ENCODE data around the gene SOX18. TPM values are rescaled to one million over a fixed set of nuclear protein-coding genes. Genes with fewer than 3 reads are reported as not detected.

Gene SOX18
- total and polyA plus RNA-seq, 2 of the 13 experiments (the other 11 are each of a cell fraction or from before 2014, with no cell fraction given), result 1.6 to 1.9 TPM

- TF ChIP-seq ATF4 (CRISPR knock-in tag; IDR thresholded peaks at IDR 0.05) (peak in 1 of 2 experiments; percentile 86; a peak in 2 of 4 replicates), MLLT10 (CRISPR knock-in tag; IDR thresholded peaks at IDR 0.05) (no peak), ZNF280D (CRISPR knock-in tag; IDR thresholded peaks at IDR 0.05) (peak; percentile 19; the same call in 1 of the 2 replicates), ZNF30 (CRISPR knock-in tag; IDR thresholded peaks at IDR 0.05) (no peak), HMGXB4 (CRISPR knock-in tag; IDR thresholded peaks at IDR 0.05; ENCODE audit: borderline replicate concordance in 1 of 2, low read depth in 1 of 2) (peak; percentile 77 to 80; a peak in 2 of 4 replicates), GATAD2A (CRISPR knock-in tag; IDR thresholded peaks at IDR 0.05) (peak; percentile 87), NFE2L1 (CRISPR knock-in tag; IDR thresholded peaks at IDR 0.05; ENCODE audit: borderline replicate concordance) (0 out of 2 replicates have a peak, but pooled peaks have one; percentile 14), MBNL3 (CRISPR knock-in tag; conservative IDR thresholded peaks at IDR 0.05) (no peak), ARID2 (CRISPR knock-in tag; IDR thresholded peaks at IDR 0.05; ENCODE audit: borderline replicate concordance) (no peak), ZNF382 (CRISPR knock-in tag; IDR thresholded peaks at IDR 0.05; ENCODE audit: borderline replicate concordance) (no peak), MEIS2 (CRISPR knock-in tag; IDR thresholded peaks at IDR 0.05) (peak; percentile 28; the same call in 1 of the 2 replicates), SALL2 (CRISPR knock-in tag; IDR thresholded peaks at IDR 0.05) (peak; percentile 96), FOXK1 (CRISPR knock-in tag; IDR thresholded peaks at IDR 0.05; ENCODE audit: borderline replicate concordance, low read depth) (no peak), MED1 (CRISPR knock-in tag; IDR thresholded peaks at IDR 0.05) (peak; percentile 59; the same call in 1 of the 2 replicates), DDIT3 (CRISPR knock-in tag; IDR thresholded peaks at IDR 0.05) (no peak), GMEB2 (CRISPR knock-in tag; IDR thresholded peaks at IDR 0.05; ENCODE audit: low read depth) (no peak), NKX3-1 (CRISPR knock-in tag; IDR thresholded peaks at IDR 0.05) (no peak), RAD51 (IDR thresholded peaks at IDR 0.05; ENCODE audit: borderline replicate concordance) (no peak), ELF4 (CRISPR knock-in tag; IDR thresholded peaks at IDR 0.05; ENCODE audit: borderline replicate concordance) (no peak), CREM (IDR thresholded peaks at IDR 0.05) (no peak), CREM (CRISPR knock-in tag; IDR thresholded peaks at IDR 0.05) (no peak), KDM2A (CRISPR knock-in tag; IDR thresholded peaks at IDR 0.05; ENCODE audit: borderline replicate concordance, low read depth) (peak; percentile 94), DNMT3B (CRISPR knock-in tag; conservative IDR thresholded peaks at IDR 0.05) (no peak; the same call in 1 of the 2 replicates)
Measured at GRCh38 chr20:64035933-64036345, 13.5 kb downstream of the SOX18 start, which contains the start of gene C20orf204 (continued).

All from HepG2 (cell line).